HCT116 (cell line): ENCODE data around the gene ARSK. TPM values are rescaled to one million over a fixed set of nuclear protein-coding genes. Genes with fewer than 3 reads are reported as not detected.

Experiments used
- ATAC-seq: fragments of 200-7000 bp; cut with Tn5 transposase; 2 replicates; pipeline ENCODE4 v1.9.1; 2020; ENCODE audit warnings: mild to moderate bottlenecking, moderate library complexity
- BruUV-seq: library from RNA; stranded (reverse); fragments of 400-500 nt; replicated peaks from 2 replicates; lab custom pipeline; 2021; lab: Mats Ljungman, UMichigan
- CTCF ChIA-PET: fragments of 300-600 bp; sonication (Branson Sonifier 250); formaldehyde crosslinking; loops from one replicate; lab custom pipeline; 2021; ENCODE audit warnings: antibody characterized with exemption; lab: Charles Lee
- POLR2A ChIA-PET: fragments of 300-600, 350-600 bp; sonication (Branson Sonifier 250); formaldehyde crosslinking; loops from one replicate; lab custom pipeline; 2021; ENCODE audit warnings: antibody characterized with exemption; lab: Charles Lee
- RAD21 ChIA-PET, 2 experiments: fragments of 300-600 bp; sonication (Branson Sonifier 250); formaldehyde crosslinking; loops; one replicate each; lab custom pipeline; 2023; ENCODE audit warnings: low total read pairs in 2 of 2; ENCODE audit not compliant: uncharacterized antibody in 2 of 2, unreplicated experiment in 2 of 2, low non-redundant PET in 1 of 2; lab: Charles Lee
- DNase-seq: peaks from one replicate; pipeline ENCODE4 v3.0.0-alpha.2; 2010; ENCODE audit warnings: low read depth, low spot score
- H2AFZ ChIP-seq: fragments of 200-600 bp; shearing (Covaris generic), sonication (generic); 2 replicates; pipeline ENCODE4 v1.6.1; 2017; ENCODE audit warnings: low read depth, mixed run types, mixed read lengths, antibody characterized with exemption, low read length; ENCODE audit not compliant: poor library complexity, severe bottlenecking
- H3K27ac ChIP-seq: 2 replicates; pipeline ENCODE4 v1.5.1; 2012; ENCODE audit warnings: low read depth, low read length
- H3K27me3 ChIP-seq: fragments of 200-600 bp; sonication (generic); 2 replicates; pipeline ENCODE4 v1.6.1; 2016; ENCODE audit warnings: mixed run types, low read length, mixed read lengths; ENCODE audit not compliant: insufficient read depth
- H3K36me3 ChIP-seq, 2 experiments: fragments of 200-500 bp in 1 of 2; fragments of 200-600 bp in 1 of 2; sonication (Bioruptor generic) in 1 of 2; sonication (generic) in 1 of 2; 2 replicates each; pipeline versions ENCODE4 v1.5.1 to v1.6.1; 2014 to 2016; ENCODE audit warnings: low read length in 2 of 2, inconsistent platforms in 1 of 2, mixed read lengths in 1 of 2, mixed run types in 1 of 2; ENCODE audit not compliant: insufficient read depth in 2 of 2, control insufficient read depth in 1 of 2
- H3K4me1 ChIP-seq, 2 experiments: fragments of 200-600 bp in 1 of 2; sonication (generic) in 1 of 2; 2 replicates each; pipeline versions ENCODE4 v1.5.1 to v1.6.1; 2012 to 2017; ENCODE audit warnings: low read length in 2 of 2, inconsistent platforms in 1 of 2, mild to moderate bottlenecking in 1 of 2, mixed read lengths in 1 of 2, mixed run types in 1 of 2, moderate library complexity in 1 of 2; ENCODE audit not compliant: insufficient read depth in 2 of 2, control insufficient read depth in 1 of 2
- H3K4me2 ChIP-seq: fragments of 200-600 bp; sonication (generic); 2 replicates; pipeline ENCODE4 v1.6.1; 2017; ENCODE audit warnings: mixed run types, low read length, mixed read lengths
- H3K4me3 ChIP-seq, 2 experiments: fragments of 200-600 bp in 1 of 2; sonication (generic) in 1 of 2; replicated peaks in 1 of 2; 2 replicates each; pipeline ENCODE4 v1.5.1; 2011 to 2016; ENCODE audit warnings: low read length in 2 of 2, control low read depth in 1 of 2, low read depth in 1 of 2, mild to moderate bottlenecking in 1 of 2, mixed read lengths in 1 of 2, mixed run types in 1 of 2
- H3K79me2 ChIP-seq: fragments of 200-600 bp; sonication (generic); 2 replicates; pipeline ENCODE4 v1.6.1; 2017; ENCODE audit warnings: mild to moderate bottlenecking, mixed run types, low read length, moderate library complexity, mixed read lengths; ENCODE audit not compliant: insufficient read depth
- H3K9ac ChIP-seq: fragments of 200-600 bp; sonication (generic); 2 replicates; pipeline ENCODE4 v1.6.1; 2016; ENCODE audit warnings: low read length, mixed read lengths
- H3K9me2 ChIP-seq: fragments of 200-600 bp; sonication (generic), shearing (Covaris generic); 2 replicates; pipeline ENCODE4 v1.6.1; 2017; ENCODE audit warnings: mixed run types, mild to moderate bottlenecking, moderate library complexity; ENCODE audit not compliant: insufficient read depth
- H3K9me3 ChIP-seq, 2 experiments: fragments of 200-500 bp in 1 of 2; fragments of 200-600 bp in 1 of 2; sonication (Bioruptor generic) in 1 of 2; sonication (generic) in 1 of 2; 2 replicates each; pipeline ENCODE4 v1.6.1; 2014 to 2017; ENCODE audit warnings: low read length in 2 of 2, mixed read lengths in 2 of 2, inconsistent platforms in 1 of 2, low read depth in 1 of 2, mild to moderate bottlenecking in 1 of 2, mixed run types in 1 of 2, moderate library complexity in 1 of 2; ENCODE audit not compliant: control insufficient read depth in 1 of 2, insufficient read depth in 1 of 2
- H4K20me1 ChIP-seq: fragments of 200-600 bp; sonication (generic), shearing (Covaris generic); 2 replicates; pipeline ENCODE4 v1.6.1; 2017; ENCODE audit warnings: mixed run types, mild to moderate bottlenecking, moderate library complexity; ENCODE audit not compliant: insufficient read depth
- ATF3 ChIP-seq: IDR thresholded peaks from 2 replicates; pipeline ENCODE4 v1.6.1; 2012
- CBX3 ChIP-seq: IDR thresholded peaks from 2 replicates; pipeline ENCODE4 v1.6.1; 2012; ENCODE audit warnings: low read depth
- CEBPB ChIP-seq: IDR thresholded peaks from 2 replicates; pipeline ENCODE4 v1.6.1; 2012; ENCODE audit warnings: low read depth
- EGR1 ChIP-seq: IDR thresholded peaks from 2 replicates; pipeline ENCODE4 v1.6.1; 2012; ENCODE audit warnings: low read depth
- ELF1 ChIP-seq: IDR thresholded peaks from 2 replicates; pipeline ENCODE4 v1.6.1; 2012; ENCODE audit warnings: low read depth, borderline replicate concordance
- EZH2phosphoT487 ChIP-seq: fragments of 200-600 bp; IDR thresholded peaks from 2 replicates; pipeline ENCODE4 v1.6.1; 2018; ENCODE audit warnings: antibody characterized with exemption, borderline replicate concordance
- FOSL1 ChIP-seq: IDR thresholded peaks from 2 replicates; pipeline ENCODE4 v1.6.1; 2012; ENCODE audit warnings: low read depth
- JUND ChIP-seq: IDR thresholded peaks from 2 replicates; pipeline ENCODE4 v1.6.1; 2012
- POLR2A ChIP-seq: IDR thresholded peaks from 2 replicates; pipeline ENCODE4 v1.7.0; 2011; ENCODE audit warnings: borderline replicate concordance; ENCODE audit not compliant: insufficient read depth, insufficient read length; ENCODE audit errors: extremely low read depth
- POLR2AphosphoS5 ChIP-seq: IDR thresholded peaks from 2 replicates; pipeline ENCODE4 v1.6.1; 2011; ENCODE audit warnings: mild to moderate bottlenecking, low read depth, low read length, moderate library complexity
- REST ChIP-seq: IDR thresholded peaks from 2 replicates; pipeline ENCODE4 v1.6.1; 2012; ENCODE audit warnings: low read depth
- SIN3A ChIP-seq: IDR thresholded peaks from 2 replicates; pipeline ENCODE4 v1.6.1; 2012; ENCODE audit warnings: low read depth
- SP1 ChIP-seq: IDR thresholded peaks from 2 replicates; pipeline ENCODE4 v1.6.1; 2012; ENCODE audit warnings: low read depth
- ZNF274 ChIP-seq: fragments of 200-500 bp; sonication (Bioruptor generic); IDR thresholded peaks from 2 replicates; pipeline ENCODE4 v1.6.1; 2014; ENCODE audit warnings: mild to moderate bottlenecking, low read depth, low read length, inconsistent platforms
- intact Hi-C: fragments of 100-400 bp; cut with micrococcal nuclease; formaldehyde crosslinking; loops from 2 replicates; pipeline ENCODE4 v1.10.0; 2022
- total RNA-seq: library from RNA; stranded (reverse); gene quantifications from one replicate; pipeline ENCODE4 v1.2.1, GENCODE V29; 2021; ENCODE audit not compliant: unreplicated experiment
- TF ChIP-seq, protein P1 (sequence below): IDR thresholded peaks from 2 replicates; pipeline ENCODE4 v1.6.1; 2011; ENCODE audit warnings: mild to moderate bottlenecking, low read length, moderate library complexity; ENCODE audit not compliant: insufficient replicate concordance; ENCODE audit errors: extremely low read depth
- TF ChIP-seq, protein P2 (sequence below), 3 experiments: fragments of 200-600 bp in 1 of 3; sonication (generic) in 1 of 3; IDR thresholded peaks in 2 of 3; conservative IDR thresholded peaks in 1 of 3; 2 replicates each; pipeline ENCODE4 v1.5.1; 2012 to 2017; ENCODE audit warnings: low read depth in 2 of 3, low read length in 2 of 3, antibody characterized with exemption in 1 of 3, borderline replicate concordance in 1 of 3, control low read depth in 1 of 3, mild to moderate bottlenecking in 1 of 3, mixed read lengths in 1 of 3, mixed run types in 1 of 3, moderate library complexity in 1 of 3; ENCODE audit not compliant: insufficient read depth in 1 of 3

ARSK gene
- total RNA-seq, 1 experiment from 2014 or later: 4.6 TPM

GRCh38 chr5:95647886-95648860 is 93.3 kb downstream of the ARSK start:
- no peak overlapping the region for H3K4me3 ChIP-seq
- H3K4me2 ChIP-seq: peak overlapping the region; percentile 91
- H3K9me2 ChIP-seq: no peaks in the 10 kb centered on the region
- CTCF ChIA-PET: interaction anchor here (2.0 kb wide), 1 partner anchor 133 kb away, joined by 9 read pairs; no protein-coding TSS in a partner anchor
- no peaks in the 10 kb centered on the region for H3K36me3 ChIP-seq
- RAD21 ChIA-PET: interaction anchor here in 1 of 2 experiments (1.6 kb wide), 1 partner anchor 196 kb away, joined by 3 read pairs; no protein-coding TSS in a partner anchor
- H4K20me1 ChIP-seq: no peaks in the 10 kb centered on the region
- H3K27me3 ChIP-seq: no peaks in the 10 kb centered on the region
- H3K79me2 ChIP-seq: no peaks in the 10 kb centered on the region
- intact Hi-C loops: loop anchor here (5.0 kb wide), 1 partner anchor 689 kb away; no protein-coding TSS in a partner anchor
- TF ChIP-seq, protein P1, sequence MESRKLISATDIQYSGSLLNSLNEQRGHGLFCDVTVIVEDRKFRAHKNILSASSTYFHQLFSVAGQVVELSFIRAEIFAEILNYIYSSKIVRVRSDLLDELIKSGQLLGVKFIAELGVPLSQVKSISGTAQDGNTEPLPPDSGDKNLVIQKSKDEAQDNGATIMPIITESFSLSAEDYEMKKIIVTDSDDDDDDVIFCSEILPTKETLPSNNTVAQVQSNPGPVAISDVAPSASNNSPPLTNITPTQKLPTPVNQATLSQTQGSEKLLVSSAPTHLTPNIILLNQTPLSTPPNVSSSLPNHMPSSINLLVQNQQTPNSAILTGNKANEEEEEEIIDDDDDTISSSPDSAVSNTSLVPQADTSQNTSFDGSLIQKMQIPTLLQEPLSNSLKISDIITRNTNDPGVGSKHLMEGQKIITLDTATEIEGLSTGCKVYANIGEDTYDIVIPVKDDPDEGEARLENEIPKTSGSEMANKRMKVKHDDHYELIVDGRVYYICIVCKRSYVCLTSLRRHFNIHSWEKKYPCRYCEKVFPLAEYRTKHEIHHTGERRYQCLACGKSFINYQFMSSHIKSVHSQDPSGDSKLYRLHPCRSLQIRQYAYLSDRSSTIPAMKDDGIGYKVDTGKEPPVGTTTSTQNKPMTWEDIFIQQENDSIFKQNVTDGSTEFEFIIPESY: no peak
- TF ChIP-seq, protein P2, sequence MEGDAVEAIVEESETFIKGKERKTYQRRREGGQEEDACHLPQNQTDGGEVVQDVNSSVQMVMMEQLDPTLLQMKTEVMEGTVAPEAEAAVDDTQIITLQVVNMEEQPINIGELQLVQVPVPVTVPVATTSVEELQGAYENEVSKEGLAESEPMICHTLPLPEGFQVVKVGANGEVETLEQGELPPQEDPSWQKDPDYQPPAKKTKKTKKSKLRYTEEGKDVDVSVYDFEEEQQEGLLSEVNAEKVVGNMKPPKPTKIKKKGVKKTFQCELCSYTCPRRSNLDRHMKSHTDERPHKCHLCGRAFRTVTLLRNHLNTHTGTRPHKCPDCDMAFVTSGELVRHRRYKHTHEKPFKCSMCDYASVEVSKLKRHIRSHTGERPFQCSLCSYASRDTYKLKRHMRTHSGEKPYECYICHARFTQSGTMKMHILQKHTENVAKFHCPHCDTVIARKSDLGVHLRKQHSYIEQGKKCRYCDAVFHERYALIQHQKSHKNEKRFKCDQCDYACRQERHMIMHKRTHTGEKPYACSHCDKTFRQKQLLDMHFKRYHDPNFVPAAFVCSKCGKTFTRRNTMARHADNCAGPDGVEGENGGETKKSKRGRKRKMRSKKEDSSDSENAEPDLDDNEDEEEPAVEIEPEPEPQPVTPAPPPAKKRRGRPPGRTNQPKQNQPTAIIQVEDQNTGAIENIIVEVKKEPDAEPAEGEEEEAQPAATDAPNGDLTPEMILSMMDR (IDR thresholded peaks at IDR 0.05 in 2 of 3, conservative IDR thresholded peaks at IDR 0.05 in 1 of 3; ENCODE audit: borderline replicate concordance in 1 of 3, insufficient read depth in 1 of 3, low read depth in 2 of 3, low read length in 2 of 3): no peak
- TF ChIP-seq SP1 (no peak), REST (no peak), CBX3 (no peak), ELF1 (no peak), FOSL1 (no peak), SIN3A (no peak), ATF3 (no peak), CEBPB (no peak), EZH2phosphoT487 (no peak), JUND (no peak), POLR2AphosphoS5 (no peak), EGR1 (no peak), POLR2A (no peak), ZNF274 (no peak)
- H3K9me3 ChIP-seq: no peaks in the 10 kb centered on the region
- POLR2A ChIA-PET: no interaction called here
- DNase-seq (no peak), ATAC-seq (no peak)
- no peak overlapping the region for H2AFZ ChIP-seq
- peaks cover 9 to 33% of the 10 kb centered on the region in 2 experiments; a peak in 3 of 4 replicates for H3K4me1 ChIP-seq
- peak overlapping the region; percentile 76; the same call in 1 of the 2 replicates for H3K27ac ChIP-seq
- H3K9ac ChIP-seq: peak overlapping the region; percentile 75
- BruUV-seq: no TSS peak
